Memory B cell (primary cell): ENCODE data around the gene MPRIP.
A peak's percentile ranks its signal among the peaks of the same experiment; 100 is the strongest.

ENCODE experiments used
- ATAC-seq: fragments of 150-1000 bp; cut with Tn5 transposase; 2 replicates; pipeline ENCODE4 v1.10.0; 2021; ENCODE audit warnings: low read depth, mild to moderate bottlenecking, moderate library complexity
- DNase-seq, 2 donors: peaks; one replicate each; pipeline ENCODE4 v3.0.0; 2022; ENCODE audit warnings: low spot score in 2 of 2
- H3K27ac Mint-ChIP-seq: one replicate; pipeline ENCODE4 v1.8.0; 2022; ENCODE audit warnings: mild to moderate bottlenecking, moderate library complexity, mixed read lengths
- H3K27me3 Mint-ChIP-seq: one replicate; pipeline ENCODE4 v1.8.0; 2022; ENCODE audit warnings: mixed read lengths
- H3K36me3 Mint-ChIP-seq: one replicate; pipeline ENCODE4 v1.8.0; 2022; ENCODE audit warnings: mild to moderate bottlenecking, mixed read lengths
- H3K4me1 Mint-ChIP-seq: one replicate; pipeline ENCODE4 v1.8.0; 2022; ENCODE audit warnings: mixed read lengths
- H3K4me3 Mint-ChIP-seq: one replicate; pipeline ENCODE4 v1.8.0; 2022; ENCODE audit warnings: mild to moderate bottlenecking, moderate library complexity, mixed read lengths
- H3K9me3 Mint-ChIP-seq: one replicate; pipeline ENCODE4 v1.8.0; 2022; ENCODE audit warnings: mixed read lengths

MPRIP gene

GRCh38 chr17:17081304-17081940 is 39.2 kb downstream of the MPRIP start:
- H3K9me3 Mint-ChIP-seq: no peaks in the 10 kb centered on the region
- H3K27ac Mint-ChIP-seq: peak overlapping the region; percentile 56
- DNase-seq: no peak
- no peaks in the 10 kb centered on the region for H3K27me3 Mint-ChIP-seq
- ATAC-seq: no peak
- peaks cover 10% of the 10 kb centered on the region for H3K4me1 Mint-ChIP-seq
- H3K4me3 Mint-ChIP-seq: peak overlapping the region; percentile 24
- peaks cover 29% of the 10 kb centered on the region for H3K36me3 Mint-ChIP-seq

GRCh38 chr17:17082878-17083277 is 40.6 kb downstream of the MPRIP start:
- peaks cover 14% of the 10 kb centered on the region for H3K4me1 Mint-ChIP-seq
- ATAC-seq: no peak
- no peak overlapping the region for H3K4me3 Mint-ChIP-seq
- H3K36me3 Mint-ChIP-seq: peaks cover 24% of the 10 kb centered on the region
- DNase-seq: no peak
- H3K27me3 Mint-ChIP-seq: no peaks in the 10 kb centered on the region
- H3K9me3 Mint-ChIP-seq: no peaks in the 10 kb centered on the region
- no peak overlapping the region for H3K27ac Mint-ChIP-seq

GRCh38 chr17:17084317-17084835 is 42.1 kb downstream of the MPRIP start:
- H3K4me3 Mint-ChIP-seq: no peak overlapping the region
- H3K9me3 Mint-ChIP-seq: no peaks in the 10 kb centered on the region
- H3K4me1 Mint-ChIP-seq: peaks cover 21% of the 10 kb centered on the region
- H3K27ac Mint-ChIP-seq: no peak overlapping the region
- H3K36me3 Mint-ChIP-seq: peaks cover 16% of the 10 kb centered on the region
- H3K27me3 Mint-ChIP-seq: no peaks in the 10 kb centered on the region
- no peak for DNase-seq
- ATAC-seq: no peak

GRCh38 chr17:17084941-17085340 is 42.7 kb downstream of the MPRIP start:
- ATAC-seq: no peak
- peaks cover 21% of the 10 kb centered on the region for H3K4me1 Mint-ChIP-seq
- H3K27me3 Mint-ChIP-seq: no peaks in the 10 kb centered on the region
- peaks cover 16% of the 10 kb centered on the region for H3K36me3 Mint-ChIP-seq
- no peak overlapping the region for H3K4me3 Mint-ChIP-seq
- H3K27ac Mint-ChIP-seq: no peak overlapping the region
- DNase-seq: no peak
- H3K9me3 Mint-ChIP-seq: no peaks in the 10 kb centered on the region

- Mint-ChIP-seq H3K9me3 (no peaks in the 10 kb centered on the region), H3K4me1 (peaks cover 19% of the 10 kb centered on the region), H3K27me3 (no peaks in the 10 kb centered on the region), H3K36me3 (peaks cover 14% of the 10 kb centered on the region), H3K4me3 (no peak overlapping the region), H3K27ac (no peak overlapping the region)
- no peak for ATAC-seq
- DNase-seq: no peak
Measured at GRCh38 chr17:17086585-17086984, 44.3 kb downstream of the MPRIP start.

GRCh38 chr17:17087424-17088015 is 45.3 kb downstream of the MPRIP start:
- DNase-seq: no peak
- Mint-ChIP-seq H3K9me3 (no peaks in the 10 kb centered on the region), H3K27ac (peak overlapping the region; percentile 39), H3K4me3 (no peak overlapping the region), H3K27me3 (no peaks in the 10 kb centered on the region), H3K36me3 (peaks cover 15% of the 10 kb centered on the region), H3K4me1 (peaks cover 25% of the 10 kb centered on the region)
- ATAC-seq: no peak

- DNase-seq: no peak
- H3K36me3 Mint-ChIP-seq: peaks cover 13% of the 10 kb centered on the region
- no peaks in the 10 kb centered on the region for H3K27me3 Mint-ChIP-seq
- no peak overlapping the region for H3K4me3 Mint-ChIP-seq
- no peaks in the 10 kb centered on the region for H3K9me3 Mint-ChIP-seq
- H3K4me1 Mint-ChIP-seq: peaks cover 25% of the 10 kb centered on the region
- ATAC-seq: no peak
- H3K27ac Mint-ChIP-seq: no peak overlapping the region
Measured at GRCh38 chr17:17088086-17088485, 45.8 kb downstream of the MPRIP start.

- H3K36me3 Mint-ChIP-seq: peaks cover 11% of the 10 kb centered on the region
- H3K4me3 Mint-ChIP-seq: no peak overlapping the region
- DNase-seq (no peak), ATAC-seq (no peak)
- H3K27ac Mint-ChIP-seq: peak overlapping the region; percentile 15
- H3K4me1 Mint-ChIP-seq: peaks cover 30% of the 10 kb centered on the region
- no peaks in the 10 kb centered on the region for H3K27me3 Mint-ChIP-seq
- H3K9me3 Mint-ChIP-seq: no peaks in the 10 kb centered on the region
Measured at GRCh38 chr17:17088541-17089525, 46.6 kb downstream of the MPRIP start.

- DNase-seq (no peak), ATAC-seq (no peak)
- Mint-ChIP-seq H3K27me3 (no peaks in the 10 kb centered on the region), H3K9me3 (no peaks in the 10 kb centered on the region), H3K4me1 (peaks cover 35% of the 10 kb centered on the region), H3K27ac (no peak overlapping the region), H3K36me3 (peaks cover 9% of the 10 kb centered on the region), H3K4me3 (no peak overlapping the region)
Measured at GRCh38 chr17:17089796-17090641, 47.8 kb downstream of the MPRIP start.

- Mint-ChIP-seq H3K27ac (no peak overlapping the region), H3K4me3 (no peak overlapping the region), H3K9me3 (no peaks in the 10 kb centered on the region), H3K27me3 (no peaks in the 10 kb centered on the region), H3K4me1 (peaks cover 37% of the 10 kb centered on the region), H3K36me3 (peaks cover 9% of the 10 kb centered on the region)
- DNase-seq (no peak), ATAC-seq (no peak)
Measured at GRCh38 chr17:17090642-17091103, 48.4 kb downstream of the MPRIP start.

- Mint-ChIP-seq H3K36me3 (peaks cover 8% of the 10 kb centered on the region), H3K4me3 (no peak overlapping the region), H3K27me3 (no peaks in the 10 kb centered on the region), H3K27ac (no peak overlapping the region), H3K9me3 (no peaks in the 10 kb centered on the region), H3K4me1 (peaks cover 38% of the 10 kb centered on the region)
- DNase-seq (no peak), ATAC-seq (no peak)
Measured at GRCh38 chr17:17091276-17091675, 49.0 kb downstream of the MPRIP start.

- DNase-seq: no peak
- Mint-ChIP-seq H3K4me3 (no peak overlapping the region), H3K36me3 (peaks cover 12% of the 10 kb centered on the region), H3K27ac (peak overlapping the region; percentile 58), H3K9me3 (no peaks in the 10 kb centered on the region), H3K4me1 (peaks cover 35% of the 10 kb centered on the region), H3K27me3 (no peaks in the 10 kb centered on the region)
- ATAC-seq: no peak
Measured at GRCh38 chr17:17091856-17092756, 49.8 kb downstream of the MPRIP start.
